Fibroblast of skin of left biceps (primary cell): ENCODE data around the gene ADD2.

Experiments
- DNase-seq, 2 experiments: peaks; one replicate each; pipeline ENCODE4 v3.0.0-alpha.2; 2013; ENCODE audit warnings: low read depth in 2 of 2

The ADD2 gene

DNA sequence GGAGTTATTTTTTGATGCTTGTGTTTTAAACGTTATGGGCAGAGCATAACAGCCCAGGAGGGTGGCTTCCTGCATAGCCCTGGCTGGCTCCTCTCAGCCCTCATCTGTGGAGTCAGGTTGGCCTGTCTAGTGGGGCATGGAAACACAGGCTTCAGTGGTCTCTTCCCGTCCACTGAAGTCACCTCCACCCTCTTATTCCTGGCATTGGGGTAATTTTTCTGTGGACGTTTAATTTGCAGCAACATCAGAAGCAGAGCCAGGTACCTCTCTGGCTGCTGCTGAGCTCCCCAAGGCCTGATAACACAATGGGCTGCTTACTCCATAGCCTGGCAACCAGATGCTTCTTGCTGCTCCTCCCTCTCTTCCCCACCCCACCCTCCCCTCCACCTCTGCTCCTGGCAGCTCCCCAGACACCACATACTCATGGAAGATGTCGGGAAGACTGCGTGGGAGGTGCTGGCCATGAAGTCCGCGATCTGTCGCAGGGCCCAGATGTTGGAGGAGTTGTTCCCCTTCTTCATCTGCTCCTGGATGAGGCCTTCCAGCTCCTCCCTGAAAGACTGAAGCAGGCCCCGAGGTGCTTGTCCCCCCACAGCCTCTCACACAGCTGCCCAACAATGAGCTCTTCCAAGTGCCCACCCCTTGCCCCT lies 64.0 kb downstream of the ADD2 start:
- DNase-seq = peak; percentile 66

- DNase-seq = no peak
Measured at GRCh38 chr2:70702711-70703395, 65.1 kb downstream of the ADD2 start.

- DNase-seq = peak in 1 of 2 experiments; percentile 36
Measured at GRCh38 chr2:70698847-70699246, 69.2 kb downstream of the ADD2 start.

- no peak for DNase-seq
Measured at GRCh38 chr2:70697603-70698383, 70.2 kb downstream of the ADD2 start.

DNA sequence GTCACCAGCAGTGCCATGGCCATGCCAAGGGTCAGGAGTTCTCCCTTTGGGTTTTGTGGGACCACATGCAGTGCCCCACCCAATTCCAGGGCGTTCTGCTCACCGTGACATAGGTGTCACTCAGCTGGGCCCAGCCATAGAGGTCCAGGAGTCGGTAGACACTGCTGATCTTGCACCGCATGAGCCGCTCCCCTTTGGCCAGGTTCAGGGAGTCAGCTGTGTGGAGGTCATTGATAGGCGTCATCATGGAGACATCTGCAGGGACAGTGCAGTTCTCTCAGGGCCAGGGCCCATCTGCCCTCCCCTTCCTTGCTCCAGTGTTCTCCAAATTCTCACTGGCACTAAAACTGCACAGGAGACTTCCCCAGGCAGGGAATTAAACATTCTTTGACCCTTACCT lies 71.9 kb downstream of the ADD2 start:
- DNase-seq = no peak

DNA sequence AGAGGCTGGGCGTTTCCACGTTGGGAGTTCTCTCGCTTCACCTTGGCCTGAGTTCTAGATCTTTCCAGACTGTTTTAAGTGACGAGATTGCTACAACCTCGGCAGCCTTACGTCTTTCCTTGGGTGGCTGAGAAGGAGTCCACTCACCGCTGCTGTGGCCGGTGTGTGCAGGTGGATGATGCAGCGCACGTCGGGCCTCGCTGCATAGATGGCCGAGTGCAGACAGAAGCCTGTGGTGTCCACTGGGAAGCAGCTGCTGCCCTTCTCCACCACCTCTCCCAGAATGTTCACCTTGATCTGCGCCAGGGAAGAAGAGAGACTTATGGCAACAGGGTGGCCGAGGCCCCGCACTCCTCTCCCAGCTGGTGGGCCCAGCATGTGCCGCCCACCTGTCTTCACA lies 75.7 kb downstream of the ADD2 start:
- no peak for DNase-seq

DNA sequence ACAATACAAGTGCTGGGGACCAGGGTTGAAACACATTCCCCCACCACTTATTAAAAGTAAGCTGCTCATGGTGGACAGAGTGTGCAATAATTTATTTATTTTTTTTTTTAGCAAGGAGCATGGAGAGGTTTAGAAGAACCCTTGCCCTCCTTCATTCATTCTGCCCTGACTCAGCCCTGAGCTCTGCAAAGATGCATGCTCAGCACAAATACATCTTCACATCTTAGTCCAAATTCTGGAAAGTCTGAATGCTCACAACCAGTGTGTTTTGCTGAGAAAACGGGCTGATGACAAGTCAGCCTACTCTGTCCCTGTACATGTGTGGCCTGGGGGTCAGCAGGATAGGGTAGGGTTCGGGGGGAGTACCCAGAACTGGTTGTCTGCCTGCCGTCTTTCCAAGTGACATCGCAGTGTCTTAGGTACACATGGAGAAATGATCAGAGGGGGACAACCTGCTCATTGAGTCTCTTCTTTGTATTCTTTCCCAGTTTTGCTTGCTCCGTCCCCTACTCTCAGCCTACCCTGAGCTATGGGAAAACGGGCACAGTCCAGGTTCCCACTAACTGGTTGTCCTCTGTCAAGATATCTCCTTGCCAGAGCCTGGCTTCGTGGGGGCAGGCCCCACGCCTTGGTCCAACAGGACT lies 76.4 kb downstream of the ADD2 start:
- no peak for DNase-seq

DNA sequence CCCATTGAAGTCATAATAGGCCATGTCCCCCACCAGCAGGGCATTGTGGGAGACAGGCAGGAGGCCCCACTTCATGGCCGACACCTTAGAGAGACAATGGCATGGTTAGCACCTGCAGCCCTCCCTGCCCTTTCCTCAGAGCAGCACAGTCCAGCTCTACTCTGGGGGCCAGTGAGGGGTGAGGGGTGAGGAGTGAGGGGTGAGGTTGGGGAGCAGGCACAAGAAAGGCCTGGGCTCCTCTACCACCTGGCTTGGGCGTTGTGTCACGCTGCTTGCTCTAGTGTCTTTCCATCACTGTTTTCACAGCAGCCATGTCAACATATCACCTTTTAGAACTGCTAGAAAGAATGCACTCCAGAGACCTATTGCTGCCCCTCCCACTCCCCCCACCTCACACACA lies 77.2 kb downstream of the ADD2 start:
- DNase-seq = no peak

DNA sequence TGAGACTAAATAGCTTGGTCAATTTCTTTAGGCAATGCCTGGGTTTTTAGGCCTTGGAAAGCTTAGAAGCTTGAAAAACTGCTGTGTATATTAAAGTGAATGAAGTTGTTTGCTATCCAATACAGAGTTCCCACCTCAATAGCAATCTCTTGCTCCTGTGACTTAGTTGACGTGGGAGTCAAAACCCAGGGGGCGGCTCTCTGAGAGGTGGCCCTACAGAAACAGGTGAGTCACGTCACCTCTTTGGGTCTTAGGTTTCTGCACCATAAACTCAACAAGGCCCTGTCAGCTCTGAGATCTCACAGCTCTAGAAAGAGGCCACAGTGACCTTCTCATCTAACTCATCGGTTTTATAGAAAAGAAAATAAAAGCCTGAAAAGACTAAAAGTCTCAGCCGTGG lies 79.6 kb downstream of the ADD2 start:
- no peak for DNase-seq

- no peak for DNase-seq
Measured at GRCh38 chr2:70687461-70687795, 80.6 kb downstream of the ADD2 start.

DNA sequence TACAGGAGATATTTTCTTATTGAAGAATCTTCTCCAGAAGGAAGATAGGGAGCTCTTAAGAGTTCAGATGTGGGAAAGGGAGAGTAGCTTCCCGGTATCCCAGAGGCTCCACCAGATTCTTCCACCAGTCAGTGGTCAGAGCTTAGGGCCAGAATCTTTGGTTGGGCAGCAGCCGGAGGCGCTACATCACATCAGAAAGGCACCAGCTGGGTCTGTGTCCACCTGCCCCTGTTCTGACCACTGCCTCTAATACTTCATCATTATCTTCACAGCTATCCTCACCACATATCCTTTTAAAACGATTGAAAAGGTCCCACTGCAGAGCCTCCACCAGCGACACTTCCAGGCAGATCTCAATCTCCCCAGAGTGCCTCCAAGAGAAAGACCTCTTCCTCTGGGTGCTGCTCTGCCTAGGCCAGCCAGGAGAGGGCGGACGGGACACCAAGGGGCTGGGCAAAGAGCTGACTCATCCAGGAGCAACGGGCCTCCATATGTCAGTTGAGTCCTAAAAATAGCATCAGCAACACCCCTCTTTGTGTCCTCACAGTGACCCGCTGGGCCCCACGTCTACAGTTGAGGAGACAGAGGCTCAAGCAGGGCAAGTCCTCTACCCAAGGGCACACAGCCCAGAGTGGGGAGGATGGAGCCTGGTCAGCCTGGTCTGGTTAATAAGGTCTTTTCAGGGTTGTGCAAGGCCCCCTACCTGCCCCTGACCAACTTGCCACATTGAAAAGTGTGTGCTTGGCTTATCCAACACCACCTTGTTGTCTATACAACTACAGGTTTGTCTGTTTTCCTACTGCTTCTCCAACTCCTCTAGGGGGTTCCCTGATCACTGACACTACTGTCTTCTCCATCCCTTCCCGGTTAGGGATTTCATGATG lies 81.2 kb downstream of the ADD2 start:
- peak; percentile 74 to 78 for DNase-seq

GRCh38 chr2:70685771-70686171 lies 82.2 kb downstream of the ADD2 start:
- no peak for DNase-seq

DNA sequence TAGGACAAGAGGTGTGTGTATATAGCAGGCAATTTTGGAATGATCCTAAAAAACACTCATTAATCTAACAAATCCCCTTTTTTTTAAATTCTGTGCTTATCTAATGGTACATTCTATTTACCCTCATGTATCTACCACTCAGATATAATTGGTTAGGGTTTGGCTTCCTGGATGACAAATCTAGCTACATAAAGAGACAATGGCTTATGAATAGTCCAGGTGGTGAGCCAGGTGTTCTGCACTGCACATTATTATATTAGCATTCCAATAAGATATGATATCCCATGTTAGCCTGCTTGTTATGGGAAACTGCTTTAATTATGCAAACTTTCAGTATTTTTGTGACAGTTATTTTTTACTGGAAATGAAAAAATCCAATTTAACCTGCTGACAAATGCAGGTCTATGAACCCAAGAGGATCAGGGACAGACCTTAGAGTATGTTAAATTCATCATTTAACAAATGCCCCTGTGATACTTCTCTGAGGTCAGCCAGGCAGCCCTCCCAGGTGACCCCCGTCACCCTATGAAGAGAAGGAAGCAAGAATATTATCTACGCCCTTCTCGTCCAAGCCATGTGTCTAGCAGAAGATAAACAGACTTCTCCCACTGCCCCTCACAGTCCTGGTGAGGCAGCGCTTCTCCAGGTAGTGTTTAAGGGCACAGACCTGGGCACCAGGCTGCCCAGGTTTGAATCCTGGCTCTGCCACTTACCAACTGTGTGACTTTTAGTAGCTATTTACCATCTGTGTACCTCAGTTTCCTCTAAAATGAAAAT lies 83.0 kb downstream of the ADD2 start:
- DNase-seq = no peak

GRCh38 chr2:70683455-70683854 lies 84.5 kb downstream of the ADD2 start:
- DNase-seq = no peak

GRCh38 chr2:70680735-70681134 lies 87.3 kb downstream of the ADD2 start:
- no peak for DNase-seq

- no peak for DNase-seq
Measured at GRCh38 chr2:70679259-70679658, 88.7 kb downstream of the ADD2 start.

GRCh38 chr2:70678576-70679143 lies 89.3 kb downstream of the ADD2 start:
- DNase-seq = no peak

- DNase-seq = no peak
Measured at GRCh38 chr2:70676301-70677035, 91.5 kb downstream of the ADD2 start.

DNA sequence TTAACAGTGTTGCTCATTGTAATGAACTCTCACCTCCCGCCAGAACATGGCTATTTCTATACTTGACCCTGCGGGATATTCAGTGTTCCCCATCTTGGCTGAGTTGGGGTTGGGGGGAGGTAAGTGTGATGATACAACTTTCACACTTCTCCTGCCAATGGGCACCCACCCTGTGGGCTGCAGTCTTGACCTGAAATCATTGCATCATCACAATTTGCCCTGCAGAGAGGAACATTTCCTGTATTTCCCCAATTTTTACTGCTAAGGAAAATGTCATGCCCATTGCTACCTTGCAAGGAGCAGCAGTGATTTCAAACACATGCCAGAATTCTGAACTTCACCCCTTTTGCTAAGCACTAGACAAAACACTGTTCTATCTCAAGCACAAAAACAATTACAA lies 92.1 kb downstream of the ADD2 start:
- DNase-seq = no peak
